EH (cell line): ENCODE data around the gene KYAT1.
"Not testable (repeated sequence)": the region's sequence is repeated elsewhere in the genome, so short reads cannot be mapped to it uniquely, and the experiment has no call there.

ENCODE experiments used
- DNase-seq: peaks from one replicate; pipeline ENCODE4 v3.0.0-alpha.2; 2015; ENCODE audit warnings: low read depth

Gene KYAT1

DNA sequence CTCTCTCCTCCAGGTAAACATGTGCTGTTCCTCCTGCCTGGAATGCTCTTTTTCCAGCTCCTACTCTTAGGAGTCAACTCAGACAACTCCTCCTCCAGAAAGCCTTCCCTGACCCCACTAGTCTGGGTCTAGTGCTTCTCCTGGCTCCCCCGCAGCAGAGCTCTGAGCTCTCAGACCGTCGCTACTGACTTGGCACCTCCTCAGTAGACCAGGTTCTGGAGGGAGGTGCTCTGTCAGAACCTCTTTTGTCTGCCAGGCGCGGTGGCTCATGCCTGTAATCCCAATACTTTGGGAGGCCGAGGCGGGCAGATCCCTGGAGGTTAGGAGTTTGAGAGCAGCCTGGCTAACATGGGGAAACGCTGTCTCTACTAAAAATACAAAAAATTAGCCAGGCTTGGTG is 3.6 kb upstream of the KYAT1 start:
- no peak for DNase-seq

GRCh38 chr9:128884164-128884563 is 2.4 kb upstream of the KYAT1 start:
- DNase-seq, result no peak

GRCh38 chr9:128882677-128883603 is 1.2 kb upstream of the KYAT1 start:
- DNase-seq, result peak; percentile 69

- no peak for DNase-seq
Measured at GRCh38 chr9:128877852-128878251, 3.9 kb downstream of the KYAT1 start.

DNA sequence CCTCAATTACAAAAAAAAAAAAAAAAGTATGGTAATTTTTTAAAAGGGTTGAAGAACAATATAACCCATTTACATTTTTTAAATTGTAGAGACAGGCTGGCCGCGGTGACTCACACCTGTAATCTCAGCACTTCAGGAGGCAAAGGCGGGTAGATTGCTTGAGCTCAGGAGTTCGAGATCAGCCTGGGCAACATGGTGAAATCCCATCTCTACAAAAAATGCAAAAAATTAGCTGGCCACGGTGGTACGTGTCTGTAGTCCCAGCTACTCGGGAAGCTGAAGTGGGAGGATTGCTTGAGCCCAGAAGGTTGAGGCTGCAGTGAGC is 10.8 kb downstream of the KYAT1 start:
- DNase-seq, result not testable (repeated sequence)

DNA sequence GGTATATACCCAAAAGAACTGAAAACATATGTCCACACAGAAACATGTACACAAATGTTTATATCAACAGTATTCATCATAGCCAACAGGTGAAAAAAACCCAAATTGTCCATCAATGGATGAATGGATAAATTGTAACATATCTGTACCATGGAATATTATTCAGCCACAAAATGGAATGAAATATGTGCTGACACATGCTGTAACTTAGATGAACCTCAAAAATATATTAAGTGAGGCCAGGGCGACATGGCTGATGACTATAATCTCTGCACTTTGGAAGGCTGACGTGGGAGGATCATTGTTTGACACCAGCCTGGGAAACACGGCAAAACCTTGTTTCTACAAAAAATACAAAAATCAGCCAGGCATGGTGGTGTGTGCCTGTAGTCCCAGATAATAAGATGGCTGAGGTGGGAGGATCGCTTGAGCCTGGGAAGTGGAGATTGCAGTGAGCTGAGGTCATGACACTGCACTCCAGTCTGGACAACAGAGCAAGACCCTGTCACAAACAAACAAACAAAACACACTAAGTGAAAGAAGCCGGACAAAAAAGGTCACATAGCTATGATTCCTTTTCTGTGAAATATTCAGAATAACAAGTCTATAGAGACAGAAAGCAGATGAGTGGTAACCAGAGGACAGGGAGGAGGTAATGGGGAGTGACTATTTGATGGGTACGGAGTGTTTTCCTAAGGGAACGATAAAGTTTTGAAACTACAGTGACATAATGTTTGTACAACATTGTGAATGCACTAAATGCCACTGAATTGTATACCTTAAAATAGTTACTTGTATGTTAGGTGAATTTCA is 11.4 kb downstream of the KYAT1 start:
- DNase-seq, result no peak

GRCh38 chr9:128863647-128864046 is 18.1 kb downstream of the KYAT1 start:
- DNase-seq, result peak; percentile 60

DNA sequence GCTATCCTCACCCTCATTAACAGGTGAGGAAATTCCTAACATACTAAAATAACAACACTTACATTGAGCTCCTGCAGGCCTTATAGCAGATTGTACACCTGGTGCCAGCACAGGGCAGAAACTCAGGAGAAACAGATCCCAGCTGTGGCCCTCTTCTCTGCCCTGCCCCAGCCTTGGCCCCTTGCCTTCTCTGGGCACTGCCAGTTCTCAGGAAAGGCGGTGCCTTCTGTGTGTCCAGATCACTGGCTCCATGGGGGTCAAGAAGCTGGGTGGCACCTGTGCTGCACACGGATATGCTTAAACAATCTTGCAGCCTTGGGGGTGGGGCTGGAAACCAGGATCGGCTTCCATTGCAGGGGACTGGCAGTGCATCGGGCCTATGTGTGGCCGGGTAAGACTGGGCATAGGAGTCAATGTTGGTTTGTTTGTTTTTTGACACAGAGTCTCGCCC is 19.3 kb downstream of the KYAT1 start:
- DNase-seq, result no peak

DNA sequence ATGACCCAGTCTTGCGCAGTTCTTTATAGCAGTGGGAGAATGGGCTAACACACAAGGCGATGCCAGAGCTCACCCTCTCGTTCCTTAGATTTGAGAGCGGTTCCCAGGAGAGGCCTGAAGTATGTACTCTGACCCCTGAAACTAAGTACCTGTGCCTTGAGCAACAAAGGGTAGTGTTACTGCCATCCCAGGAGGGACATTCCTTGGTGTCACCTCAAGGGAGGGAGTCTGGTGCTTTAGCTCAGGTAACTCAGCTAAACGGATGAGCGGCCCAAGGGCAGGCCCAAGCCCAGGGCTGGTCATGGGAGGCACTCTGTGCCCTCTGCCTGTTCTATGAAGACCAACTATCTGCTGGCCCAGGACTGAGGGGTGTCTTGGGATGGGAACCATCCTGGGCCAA is 20.2 kb downstream of the KYAT1 start:
- DNase-seq, result no peak

- no peak for DNase-seq
Measured at GRCh38 chr9:128860937-128861336, 20.8 kb downstream of the KYAT1 start.

DNA sequence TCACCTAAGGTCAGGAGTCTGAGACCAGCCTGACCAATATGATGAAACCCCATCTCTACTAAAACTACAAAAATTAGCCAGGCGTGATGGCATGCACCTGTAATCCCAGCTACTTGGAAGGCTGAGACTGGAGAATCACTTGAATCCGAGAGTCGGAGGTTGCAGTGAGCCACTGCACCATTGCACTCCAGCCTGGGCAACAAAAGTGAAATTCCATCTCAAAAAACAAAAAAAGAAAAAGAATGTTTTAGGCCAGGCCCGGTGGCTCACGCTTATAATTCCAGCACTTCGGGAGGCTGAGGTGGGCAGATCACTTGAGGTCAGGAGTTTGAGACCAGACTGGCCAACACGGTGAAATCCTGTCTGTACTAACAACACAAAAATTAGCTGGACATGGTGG is 23.3 kb downstream of the KYAT1 start:
- not testable (repeated sequence) for DNase-seq

DNA sequence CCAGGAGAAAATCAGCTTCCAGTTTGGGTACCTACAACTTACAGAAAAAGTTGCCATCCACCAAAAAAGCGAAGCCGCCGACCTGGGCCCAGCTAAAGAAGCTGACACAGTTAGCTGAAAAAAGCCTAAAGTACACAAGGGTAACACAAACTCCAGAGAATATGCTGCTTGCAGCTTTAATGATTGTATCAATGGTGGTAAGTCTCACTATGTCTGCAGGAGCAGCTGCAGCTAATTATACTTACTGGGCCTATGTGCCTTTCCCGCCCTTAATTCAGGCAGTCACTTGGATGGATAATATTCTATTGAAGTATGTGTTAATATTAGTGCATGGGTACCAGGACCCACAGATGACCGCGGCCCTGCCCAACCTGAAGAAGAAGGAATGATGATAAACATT is 27.3 kb downstream of the KYAT1 start:
- not testable (repeated sequence) for DNase-seq

- DNase-seq, result not testable (repeated sequence)
Measured at GRCh38 chr9:128852646-128853045, 29.1 kb downstream of the KYAT1 start.

- DNase-seq, result peak; percentile 61
Measured at GRCh38 chr9:128851779-128852600, 29.8 kb downstream of the KYAT1 start.

GRCh38 chr9:128851024-128851423 is 30.7 kb downstream of the KYAT1 start:
- DNase-seq, result not testable (repeated sequence)

GRCh38 chr9:128847803-128848202 is 33.9 kb downstream of the KYAT1 start:
- DNase-seq, result no peak

DNA sequence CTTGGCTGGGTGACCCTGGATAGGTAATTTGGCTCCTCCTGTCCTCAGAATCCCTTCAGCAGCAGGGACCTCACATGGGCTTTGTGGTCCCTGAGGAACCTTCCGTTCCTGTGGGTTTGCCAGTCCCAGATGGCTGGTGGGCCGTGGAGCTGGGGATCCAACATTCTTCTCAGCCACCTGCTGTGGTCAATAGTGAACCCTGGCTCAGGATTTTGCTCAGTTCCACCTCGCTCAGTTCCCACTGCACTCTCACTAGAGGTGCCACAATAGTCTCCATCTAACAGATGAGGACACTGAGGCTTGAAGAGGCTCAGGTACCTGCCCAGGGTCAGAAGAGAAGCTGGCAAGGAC is 35.1 kb downstream of the KYAT1 start:
- no peak for DNase-seq

DNA sequence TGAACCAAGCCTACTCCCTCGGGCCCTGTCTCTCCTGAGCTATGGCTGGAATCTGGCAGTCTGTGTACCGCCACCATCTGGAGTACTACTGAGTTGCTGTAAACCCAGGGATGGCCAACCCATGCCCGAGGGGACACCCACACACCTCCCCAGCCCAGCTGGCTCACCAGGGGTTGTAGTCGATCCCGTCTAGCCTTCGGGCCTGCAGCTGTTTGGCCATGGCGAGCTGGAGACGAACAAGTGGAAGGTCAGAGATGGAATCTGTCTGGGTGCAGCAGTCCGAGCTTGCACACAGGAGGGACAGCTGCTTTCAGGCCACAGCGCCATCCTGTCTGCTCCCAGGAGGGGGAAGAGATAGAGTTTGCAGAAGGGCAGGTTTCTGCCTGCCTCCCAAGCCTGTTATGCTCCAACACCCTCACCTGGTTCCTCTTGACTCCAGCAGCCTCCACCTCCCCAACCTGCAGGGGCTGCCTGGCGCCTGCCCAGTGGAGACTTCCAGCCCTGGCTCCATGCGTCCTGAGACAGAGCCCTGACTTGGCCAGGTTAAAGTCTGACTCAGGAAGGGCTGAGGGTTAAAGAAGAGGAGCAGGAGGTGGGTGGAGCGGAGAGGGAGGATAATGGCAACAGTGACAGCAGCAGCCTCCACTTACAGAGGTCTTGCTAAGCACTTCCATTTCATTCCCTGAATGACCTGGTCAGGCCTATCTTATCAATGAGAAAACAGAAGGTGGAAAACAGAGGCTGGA is 36.4 kb downstream of the KYAT1 start:
- peak; percentile 18 for DNase-seq

- not testable (repeated sequence) for DNase-seq
Measured at GRCh38 chr9:128843171-128843570, 38.6 kb downstream of the KYAT1 start.

DNA sequence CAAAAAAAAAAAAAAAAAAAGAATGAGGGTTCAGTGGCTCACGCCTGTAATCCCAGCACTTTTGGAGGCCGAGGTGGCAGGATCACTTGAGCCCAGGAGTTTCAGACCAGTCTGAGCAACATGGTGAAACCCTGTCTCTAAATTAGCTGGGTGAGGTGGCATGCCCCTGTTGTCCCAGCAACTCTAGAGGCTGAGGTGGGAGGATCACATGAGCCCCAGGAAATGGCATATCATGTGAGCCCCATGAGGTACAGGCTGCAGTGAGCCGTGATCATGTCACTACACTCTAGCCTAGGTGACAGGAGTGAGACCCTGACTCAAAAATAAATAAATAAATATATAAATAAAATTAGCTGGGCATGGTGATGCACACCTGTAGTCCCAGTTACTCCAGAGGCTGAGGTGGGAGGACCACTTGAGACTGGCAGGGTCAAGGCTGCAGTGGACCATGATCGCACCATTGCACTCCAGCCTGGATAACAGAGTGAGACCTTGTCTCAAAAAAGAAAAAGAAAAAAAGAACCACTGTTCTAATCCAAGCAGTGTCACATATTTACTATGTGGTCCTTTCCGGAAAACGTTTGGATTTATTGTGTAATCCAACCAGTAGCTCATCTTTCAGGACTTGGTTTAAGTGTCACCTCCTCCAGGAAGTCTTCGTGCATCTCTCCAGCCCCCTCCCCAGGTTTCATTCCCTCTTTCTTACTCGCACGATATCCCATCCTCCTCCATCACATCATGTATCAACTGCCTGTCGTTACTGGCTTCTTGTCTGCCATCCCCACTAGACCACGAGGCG is 39.9 kb downstream of the KYAT1 start:
- no peak for DNase-seq

GRCh38 chr9:128840524-128840923 is 41.2 kb downstream of the KYAT1 start:
- DNase-seq, result no peak
